Endothelial cell of hepatic sinusoid (primary cell): ENCODE measurements around the gene RFTN2.
"Not testable (repeated sequence)": the region's sequence is repeated elsewhere in the genome, so short reads cannot be mapped to it uniquely, and the experiment has no call there.

ENCODE experiments used
- in situ Hi-C: cut with HindIII; loops from 2 replicates; pipeline ENCODE4 v1.10.0; 2017; ENCODE audit warnings: low sequenced_read_pairs

Gene RFTN2

GRCh38 chr2:197606180-197606579 lies 69.2 kb downstream of the RFTN2 start:
- in situ Hi-C loops, result no loop called here

GRCh38 chr2:197604117-197604860 lies 71.1 kb downstream of the RFTN2 start:
- in situ Hi-C loops, result no loop called here

- in situ Hi-C loops, result no loop called here
Measured at GRCh38 chr2:197601726-197602125, 73.7 kb downstream of the RFTN2 start.

GRCh38 chr2:197600306-197600705 lies 75.1 kb downstream of the RFTN2 start:
- in situ Hi-C loops, result no loop called here

GRCh38 chr2:197599285-197599965 lies 76.0 kb downstream of the RFTN2 start:
- in situ Hi-C loops, result no loop called here

- in situ Hi-C loops, result no loop called here
Measured at GRCh38 chr2:197598450-197598849, 76.9 kb downstream of the RFTN2 start.

- in situ Hi-C loops, result no loop called here
Measured at GRCh38 chr2:197597166-197597565, 78.2 kb downstream of the RFTN2 start.

- in situ Hi-C loops, result no loop called here
Measured at GRCh38 chr2:197596766-197597165, 78.6 kb downstream of the RFTN2 start.

GRCh38 chr2:197591339-197592072 lies 83.9 kb downstream of the RFTN2 start:
- in situ Hi-C loops, result no loop called here

GRCh38 chr2:197587255-197587654 lies 88.1 kb downstream of the RFTN2 start:
- in situ Hi-C loops, result not testable (repeated sequence)

- in situ Hi-C loops, result not testable (repeated sequence)
Measured at GRCh38 chr2:197580166-197580565, 95.2 kb downstream of the RFTN2 start.

- in situ Hi-C loops, result not testable (repeated sequence)
Measured at GRCh38 chr2:197578294-197578693, 97.1 kb downstream of the RFTN2 start.

GRCh38 chr2:197577446-197577845 lies 97.9 kb downstream of the RFTN2 start:
- in situ Hi-C loops, result no loop called here

GRCh38 chr2:197576631-197577030 lies 98.8 kb downstream of the RFTN2 start:
- in situ Hi-C loops, result no loop called here

GRCh38 chr2:197575987-197576386 lies 99.4 kb downstream of the RFTN2 start:
- in situ Hi-C loops, result no loop called here

GRCh38 chr2:197573608-197574007 lies 101.8 kb downstream of the RFTN2 start:
- in situ Hi-C loops, result no loop called here

- in situ Hi-C loops, result no loop called here
Measured at GRCh38 chr2:197571627-197572271, 103.6 kb downstream of the RFTN2 start.

- in situ Hi-C loops, result no loop called here
Measured at GRCh38 chr2:197560146-197560665, 115.2 kb downstream of the RFTN2 start.

- in situ Hi-C loops, result no loop called here
Measured at GRCh38 chr2:197559681-197560080, 115.7 kb downstream of the RFTN2 start.

GRCh38 chr2:197558393-197558792 lies 117.0 kb downstream of the RFTN2 start:
- in situ Hi-C loops, result no loop called here

GRCh38 chr2:197556456-197556855 lies 118.9 kb downstream of the RFTN2 start:
- in situ Hi-C loops, result no loop called here
